HCT116 (cell line): Measurements from ENCODE around the gene TBKBP1. TPM values are rescaled to one million over a fixed set of nuclear protein-coding genes. Genes with fewer than 3 reads are reported as not detected.

Experiments used
- ATAC-seq: fragments of 200-7000 bp; cut with Tn5 transposase; 2 replicates; pipeline ENCODE4 v1.9.1; 2020; ENCODE audit warnings: mild to moderate bottlenecking, moderate library complexity
- BruUV-seq: library from RNA; stranded (reverse); fragments of 400-500 nt; replicated peaks from 2 replicates; lab custom pipeline; 2021; lab: Mats Ljungman, UMichigan
- CTCF ChIA-PET: fragments of 300-600 bp; sonication (Branson Sonifier 250); formaldehyde crosslinking; loops from one replicate; lab custom pipeline; 2021; ENCODE audit warnings: antibody characterized with exemption; lab: Charles Lee
- POLR2A ChIA-PET: fragments of 300-600, 350-600 bp; sonication (Branson Sonifier 250); formaldehyde crosslinking; loops from one replicate; lab custom pipeline; 2021; ENCODE audit warnings: antibody characterized with exemption; lab: Charles Lee
- RAD21 ChIA-PET, 2 experiments: fragments of 300-600 bp; sonication (Branson Sonifier 250); formaldehyde crosslinking; loops; one replicate each; lab custom pipeline; 2023; ENCODE audit warnings: low total read pairs in 2 of 2; ENCODE audit not compliant: uncharacterized antibody in 2 of 2, unreplicated experiment in 2 of 2, low non-redundant PET in 1 of 2; lab: Charles Lee
- DNase-seq: peaks from one replicate; pipeline ENCODE4 v3.0.0-alpha.2; 2010; ENCODE audit warnings: low read depth, low spot score
- H2AFZ ChIP-seq: fragments of 200-600 bp; shearing (Covaris generic), sonication (generic); 2 replicates; pipeline ENCODE4 v1.6.1; 2017; ENCODE audit warnings: low read depth, mixed run types, mixed read lengths, antibody characterized with exemption, low read length; ENCODE audit not compliant: poor library complexity, severe bottlenecking
- H3K27ac ChIP-seq: 2 replicates; pipeline ENCODE4 v1.5.1; 2012; ENCODE audit warnings: low read depth, low read length
- H3K27me3 ChIP-seq: fragments of 200-600 bp; sonication (generic); 2 replicates; pipeline ENCODE4 v1.6.1; 2016; ENCODE audit warnings: mixed run types, low read length, mixed read lengths; ENCODE audit not compliant: insufficient read depth
- H3K36me3 ChIP-seq, 2 experiments: fragments of 200-500 bp in 1 of 2; fragments of 200-600 bp in 1 of 2; sonication (Bioruptor generic) in 1 of 2; sonication (generic) in 1 of 2; 2 replicates each; pipeline versions ENCODE4 v1.5.1 to v1.6.1; 2014 to 2016; ENCODE audit warnings: low read length in 2 of 2, inconsistent platforms in 1 of 2, mixed read lengths in 1 of 2, mixed run types in 1 of 2; ENCODE audit not compliant: insufficient read depth in 2 of 2, control insufficient read depth in 1 of 2
- H3K4me1 ChIP-seq, 2 experiments: fragments of 200-600 bp in 1 of 2; sonication (generic) in 1 of 2; 2 replicates each; pipeline versions ENCODE4 v1.5.1 to v1.6.1; 2012 to 2017; ENCODE audit warnings: low read length in 2 of 2, inconsistent platforms in 1 of 2, mild to moderate bottlenecking in 1 of 2, mixed read lengths in 1 of 2, mixed run types in 1 of 2, moderate library complexity in 1 of 2; ENCODE audit not compliant: insufficient read depth in 2 of 2, control insufficient read depth in 1 of 2
- H3K4me2 ChIP-seq: fragments of 200-600 bp; sonication (generic); 2 replicates; pipeline ENCODE4 v1.6.1; 2017; ENCODE audit warnings: mixed run types, low read length, mixed read lengths
- H3K4me3 ChIP-seq, 2 experiments: fragments of 200-600 bp in 1 of 2; sonication (generic) in 1 of 2; replicated peaks in 1 of 2; 2 replicates each; pipeline ENCODE4 v1.5.1; 2011 to 2016; ENCODE audit warnings: low read length in 2 of 2, control low read depth in 1 of 2, low read depth in 1 of 2, mild to moderate bottlenecking in 1 of 2, mixed read lengths in 1 of 2, mixed run types in 1 of 2
- H3K79me2 ChIP-seq: fragments of 200-600 bp; sonication (generic); 2 replicates; pipeline ENCODE4 v1.6.1; 2017; ENCODE audit warnings: mild to moderate bottlenecking, mixed run types, low read length, moderate library complexity, mixed read lengths; ENCODE audit not compliant: insufficient read depth
- H3K9ac ChIP-seq: fragments of 200-600 bp; sonication (generic); 2 replicates; pipeline ENCODE4 v1.6.1; 2016; ENCODE audit warnings: low read length, mixed read lengths
- H3K9me2 ChIP-seq: fragments of 200-600 bp; sonication (generic), shearing (Covaris generic); 2 replicates; pipeline ENCODE4 v1.6.1; 2017; ENCODE audit warnings: mixed run types, mild to moderate bottlenecking, moderate library complexity; ENCODE audit not compliant: insufficient read depth
- H3K9me3 ChIP-seq, 2 experiments: fragments of 200-500 bp in 1 of 2; fragments of 200-600 bp in 1 of 2; sonication (Bioruptor generic) in 1 of 2; sonication (generic) in 1 of 2; 2 replicates each; pipeline ENCODE4 v1.6.1; 2014 to 2017; ENCODE audit warnings: low read length in 2 of 2, mixed read lengths in 2 of 2, inconsistent platforms in 1 of 2, low read depth in 1 of 2, mild to moderate bottlenecking in 1 of 2, mixed run types in 1 of 2, moderate library complexity in 1 of 2; ENCODE audit not compliant: control insufficient read depth in 1 of 2, insufficient read depth in 1 of 2
- H4K20me1 ChIP-seq: fragments of 200-600 bp; sonication (generic), shearing (Covaris generic); 2 replicates; pipeline ENCODE4 v1.6.1; 2017; ENCODE audit warnings: mixed run types, mild to moderate bottlenecking, moderate library complexity; ENCODE audit not compliant: insufficient read depth
- ATF3 ChIP-seq: IDR thresholded peaks from 2 replicates; pipeline ENCODE4 v1.6.1; 2012
- CEBPB ChIP-seq: IDR thresholded peaks from 2 replicates; pipeline ENCODE4 v1.6.1; 2012; ENCODE audit warnings: low read depth
- FOSL1 ChIP-seq: IDR thresholded peaks from 2 replicates; pipeline ENCODE4 v1.6.1; 2012; ENCODE audit warnings: low read depth
- JUND ChIP-seq: IDR thresholded peaks from 2 replicates; pipeline ENCODE4 v1.6.1; 2012
- MAX ChIP-seq: IDR thresholded peaks from 2 replicates; pipeline ENCODE4 v1.6.1; 2012
- POLR2AphosphoS5 ChIP-seq: IDR thresholded peaks from 2 replicates; pipeline ENCODE4 v1.6.1; 2011; ENCODE audit warnings: mild to moderate bottlenecking, low read depth, low read length, moderate library complexity
- RAD21 ChIP-seq: IDR thresholded peaks from 2 replicates; pipeline ENCODE4 v1.6.1; 2012; ENCODE audit warnings: low read depth, mild to moderate bottlenecking
- SRF ChIP-seq: IDR thresholded peaks from 2 replicates; pipeline ENCODE4 v1.6.1; 2012; ENCODE audit warnings: low read depth
- ZFX ChIP-seq: fragments of 450-650 bp; IDR thresholded peaks from 2 replicates; pipeline ENCODE4 v1.6.1; 2017
- ZNF274 ChIP-seq: fragments of 200-500 bp; sonication (Bioruptor generic); IDR thresholded peaks from 2 replicates; pipeline ENCODE4 v1.6.1; 2014; ENCODE audit warnings: mild to moderate bottlenecking, low read depth, low read length, inconsistent platforms
- intact Hi-C: fragments of 100-400 bp; cut with micrococcal nuclease; formaldehyde crosslinking; loops from 2 replicates; pipeline ENCODE4 v1.10.0; 2022
- total RNA-seq: library from RNA; stranded (reverse); gene quantifications from one replicate; pipeline ENCODE4 v1.2.1, GENCODE V29; 2021; ENCODE audit not compliant: unreplicated experiment
- TF ChIP-seq, protein P1 (sequence below): IDR thresholded peaks from 2 replicates; pipeline ENCODE4 v1.6.1; 2011; ENCODE audit warnings: mild to moderate bottlenecking, low read length, moderate library complexity; ENCODE audit not compliant: insufficient replicate concordance; ENCODE audit errors: extremely low read depth

Gene TBKBP1
- total RNA-seq, 1 experiment from 2014 or later = 12.4 TPM

DNA sequence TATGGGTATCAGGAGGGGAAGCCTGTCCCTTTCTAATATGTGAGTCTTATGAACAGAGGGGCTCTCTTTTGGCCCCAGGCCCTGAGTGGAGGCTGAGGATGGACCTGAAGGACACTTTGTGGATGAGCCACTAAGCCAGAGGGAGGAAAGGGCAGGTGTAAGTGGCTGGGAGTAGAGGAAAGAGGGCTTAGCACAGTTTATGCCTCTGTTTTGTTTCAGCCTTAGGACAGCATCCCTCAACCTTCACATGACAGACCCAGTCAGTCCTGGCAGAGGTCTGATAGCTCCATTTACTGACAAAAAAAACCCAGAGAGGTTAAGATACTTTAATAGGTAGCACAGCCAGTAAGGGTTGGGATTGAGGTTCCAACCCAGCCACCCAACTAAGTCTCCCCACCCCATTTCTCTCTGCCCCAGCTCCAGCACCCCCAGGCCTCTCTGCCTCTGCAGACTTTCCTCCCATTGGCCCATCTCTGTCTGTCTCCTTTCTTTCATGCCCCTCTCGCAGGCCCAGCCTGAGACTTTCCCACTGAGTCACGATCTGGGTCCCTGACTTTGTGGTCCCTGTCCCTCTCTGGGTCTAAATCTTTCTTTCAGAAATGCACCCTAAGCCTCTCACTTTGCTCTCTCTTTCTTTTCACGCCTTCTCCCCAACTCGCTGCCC, 34.4 kb downstream of the TBKBP1 start:
- H3K4me3 ChIP-seq = no peak overlapping the region
- TF ChIP-seq RAD21 (no peak), ATF3 (no peak), FOSL1 (no peak), POLR2AphosphoS5 (no peak), MAX (no peak), JUND (no peak), ZFX (no peak), SRF (no peak), ZNF274 (no peak), CEBPB (no peak)
- TF ChIP-seq, protein P1, sequence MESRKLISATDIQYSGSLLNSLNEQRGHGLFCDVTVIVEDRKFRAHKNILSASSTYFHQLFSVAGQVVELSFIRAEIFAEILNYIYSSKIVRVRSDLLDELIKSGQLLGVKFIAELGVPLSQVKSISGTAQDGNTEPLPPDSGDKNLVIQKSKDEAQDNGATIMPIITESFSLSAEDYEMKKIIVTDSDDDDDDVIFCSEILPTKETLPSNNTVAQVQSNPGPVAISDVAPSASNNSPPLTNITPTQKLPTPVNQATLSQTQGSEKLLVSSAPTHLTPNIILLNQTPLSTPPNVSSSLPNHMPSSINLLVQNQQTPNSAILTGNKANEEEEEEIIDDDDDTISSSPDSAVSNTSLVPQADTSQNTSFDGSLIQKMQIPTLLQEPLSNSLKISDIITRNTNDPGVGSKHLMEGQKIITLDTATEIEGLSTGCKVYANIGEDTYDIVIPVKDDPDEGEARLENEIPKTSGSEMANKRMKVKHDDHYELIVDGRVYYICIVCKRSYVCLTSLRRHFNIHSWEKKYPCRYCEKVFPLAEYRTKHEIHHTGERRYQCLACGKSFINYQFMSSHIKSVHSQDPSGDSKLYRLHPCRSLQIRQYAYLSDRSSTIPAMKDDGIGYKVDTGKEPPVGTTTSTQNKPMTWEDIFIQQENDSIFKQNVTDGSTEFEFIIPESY = no peak
- H3K27me3 ChIP-seq = peaks cover 6% of the 10 kb centered on the region; the same call in 1 of the 2 replicates
- peaks cover 0 to 9% of the 10 kb centered on the region in 2 experiments; a peak in 2 of 4 replicates for H3K4me1 ChIP-seq
- no TSS peak for BruUV-seq
- DNase-seq = no peak
- ChIA-PET RAD21 (no interaction called here), CTCF (no interaction called here), POLR2A (no interaction called here)
- no peaks in the 10 kb centered on the region for H3K9me2 ChIP-seq
- H4K20me1 ChIP-seq = no peaks in the 10 kb centered on the region
- intact Hi-C loops = no loop called here
- no peaks in the 10 kb centered on the region for H3K79me2 ChIP-seq
- H3K4me2 ChIP-seq = no peak overlapping the region
- H3K9ac ChIP-seq = no peak overlapping the region
- ATAC-seq = no peak
- H3K9me3 ChIP-seq = no peaks in the 10 kb centered on the region
- no peak overlapping the region for H2AFZ ChIP-seq
- no peak overlapping the region for H3K27ac ChIP-seq
- no peaks in the 10 kb centered on the region for H3K36me3 ChIP-seq
